GM12878 (cell line): ENCODE results near the gene COPZ1. TPM values are rescaled to one million over a fixed set of nuclear protein-coding genes. Genes with fewer than 3 reads are reported as not detected.

Experiments
- ATAC-seq: fragments of 200-7000 bp; cut with Tn5 transposase; 3 replicates; pipeline ENCODE4 v1.9.1; 2020; ENCODE audit warnings: mild to moderate bottlenecking, moderate library complexity
- Bru-seq: library from RNA; stranded (reverse); fragments of 400-500 nt; gene quantifications from one replicate; lab custom pipeline; 2021; lab: Mats Ljungman, UMichigan
- BruChase-seq, 2 experiments: library from RNA; stranded (reverse); fragments of 400-500 nt; gene quantifications; one replicate each; lab custom pipeline; 2021; lab: Mats Ljungman, UMichigan
- BruUV-seq: library from RNA; stranded (reverse); fragments of 400-500 nt; replicated peaks from 2 replicates; lab custom pipeline; 2021; lab: Mats Ljungman, UMichigan
- CTCF ChIA-PET: fragments of 300-600 bp; sonication (Branson Sonifier 250); formaldehyde crosslinking; extraction: SDS; loops from one replicate; lab custom pipeline; 2021; ENCODE audit warnings: inconsistent platforms; lab: Yijun Ruan, JAX
- POLR2A ChIA-PET: fragments of 350-600 bp; formaldehyde crosslinking; extraction: SDS; loops from one replicate; lab custom pipeline; 2021; ENCODE audit warnings: inconsistent platforms; lab: Charles Lee
- RAD21 ChIA-PET: fragments of 300-600 bp; sonication (Branson Sonifier 250); formaldehyde crosslinking; loops from one replicate; lab custom pipeline; 2023; ENCODE audit warnings: antibody characterized with exemption; ENCODE audit not compliant: unreplicated experiment; lab: Charles Lee
- SMC1A ChIA-PET: fragments of 300-600 bp; sonication (Branson Sonifier 250); formaldehyde crosslinking; loops from one replicate; lab custom pipeline; 2023; ENCODE audit not compliant: unreplicated experiment, uncharacterized antibody; lab: Charles Lee
- DNase-seq: peaks from one replicate; pipeline ENCODE4 v3.0.0-alpha.2; 2011; ENCODE audit warnings: low read depth, low spot score
- FAIRE-seq: peaks from 3 replicates; lab custom pipeline; 2011; peaks lifted over from hg19 to GRCh38; lab: Jason Lieb, UNC
- H2AFZ ChIP-seq: 2 replicates; pipeline ENCODE4 v1.6.0; 2011; ENCODE audit warnings: low read depth, low read length, control low read depth; ENCODE audit not compliant: control insufficient read depth
- H3K27ac ChIP-seq: 2 replicates; pipeline ENCODE4 v1.5.1; 2011; ENCODE audit warnings: control low read depth; ENCODE audit not compliant: control insufficient read depth, insufficient read depth
- H3K27me3 ChIP-seq, 2 experiments: replicated peaks in 1 of 2; 2 replicates each; pipeline versions ENCODE4 v1.6.0 to v1.6.1; 2011; ENCODE audit warnings: low read length in 1 of 2; ENCODE audit not compliant: control insufficient read depth in 2 of 2, insufficient read depth in 2 of 2
- H3K36me3 ChIP-seq, 2 experiments: 2 replicates each; pipeline ENCODE4 v1.5.1; 2011; ENCODE audit warnings: low read length in 1 of 2; ENCODE audit not compliant: control insufficient read depth in 2 of 2, insufficient read depth in 2 of 2
- H3K4me1 ChIP-seq: 2 replicates; pipeline ENCODE4 v1.6.1; 2011; ENCODE audit warnings: mild to moderate bottlenecking, low read length, moderate library complexity, mixed read lengths; ENCODE audit not compliant: control insufficient read depth, insufficient read depth
- H3K4me2 ChIP-seq: 2 replicates; pipeline ENCODE4 v1.6.0; 2011; ENCODE audit warnings: control low read depth; ENCODE audit not compliant: control insufficient read depth, insufficient read depth
- H3K4me3 ChIP-seq: fragments of 200-600 bp; sonication (generic); 2 replicates; pipeline ENCODE4 v1.5.1; 2016
- H3K79me2 ChIP-seq: 2 replicates; pipeline ENCODE4 v1.6.0; 2011; ENCODE audit warnings: low read length; ENCODE audit not compliant: control insufficient read depth, insufficient read depth
- H3K9ac ChIP-seq: 2 replicates; pipeline ENCODE4 v1.8.0; 2011; ENCODE audit warnings: low read length, control low read depth, mixed read lengths; ENCODE audit not compliant: control insufficient read depth, insufficient read depth
- H3K9me3 ChIP-seq: replicated peaks from 3 replicates; pipeline ENCODE4 v1.5.1; 2011; ENCODE audit warnings: mild to moderate bottlenecking, low read length; ENCODE audit not compliant: control insufficient read depth, insufficient read depth
- H4K20me1 ChIP-seq: 2 replicates; pipeline ENCODE4 v1.6.0; 2011; ENCODE audit not compliant: control insufficient read depth, insufficient read depth
- FOS ChIP-seq: IDR thresholded peaks from 3 replicates; pipeline ENCODE4 v1.6.1; 2011; ENCODE audit warnings: borderline replicate concordance; ENCODE audit not compliant: insufficient read length; ENCODE audit errors: extremely low read depth
- FOXM1 ChIP-seq: IDR thresholded peaks from 2 replicates; pipeline ENCODE4 v1.6.1; 2012; ENCODE audit warnings: low read depth, mild to moderate bottlenecking, inconsistent platforms, low read length, moderate library complexity
- NBN ChIP-seq: fragments of 450-650 bp; IDR thresholded peaks from 2 replicates; pipeline ENCODE4 v1.6.1; 2016
- NKRF ChIP-seq: fragments of 450-650 bp; conservative IDR thresholded peaks from 2 replicates; pipeline ENCODE4 v1.6.1; 2017; ENCODE audit warnings: mild to moderate bottlenecking, moderate library complexity
- NR2C1 ChIP-seq: fragments of 450-650 bp; IDR thresholded peaks from 2 replicates; pipeline ENCODE4 v1.6.1; 2017; ENCODE audit warnings: antibody characterized with exemption, mild to moderate bottlenecking, moderate library complexity
- TCF12 ChIP-seq: IDR thresholded peaks from 2 replicates; pipeline ENCODE4 v1.6.1; 2011; ENCODE audit warnings: low read depth, mild to moderate bottlenecking, low read length
- TCF3 ChIP-seq: IDR thresholded peaks from 2 replicates; pipeline ENCODE4 v1.6.1; 2012; ENCODE audit warnings: low read depth, mild to moderate bottlenecking, low read length, borderline replicate concordance; ENCODE audit not compliant: insufficient read depth
- YY1 ChIP-seq: IDR thresholded peaks from 2 replicates; pipeline ENCODE4 v1.6.1; 2011; ENCODE audit warnings: low read depth, mild to moderate bottlenecking, low read length
- ZNF687 ChIP-seq: fragments of 450-650 bp; IDR thresholded peaks from 2 replicates; pipeline ENCODE4 v1.6.1; 2017; ENCODE audit warnings: mild to moderate bottlenecking, moderate library complexity
- WGBS: methylation state at CpG from one replicate; pipeline ENCODE4 v1.1.6; 2016; ENCODE audit warnings: low lambda C conversion rate; ENCODE audit not compliant: insufficient replicate concordance, insufficient coverage; ENCODE audit errors: missing lambda C conversion rate; 5-methylcytosine and 5-hydroxymethylcytosine counted together
- in situ Hi-C: fragments of 300-500 bp; cut with MboI; formaldehyde crosslinking; loops from 9 replicates; pipeline ENCODE4 v1.14.3; 2018; ENCODE audit warnings: mixed read lengths
- intact Hi-C: fragments of 100-400 bp; cut with micrococcal nuclease; formaldehyde crosslinking; loops from one replicate; pipeline ENCODE4 v1.14.2; 2022; ENCODE audit not compliant: unreplicated experiment
- long read RNA-seq, 2 experiments: library from polyadenylated mRNA; unstranded; transcript quantifications; one replicate each; pipeline ENCODE4 v2.0.0, GENCODE V29; 2019 to 2020
- polyA minus RNA-seq, 3 experiments: library from RNA; depleted of rRNA, polyadenylated mRNA; stranded (reverse); fragments of >200 nt; gene quantifications; 2 replicates each; pipeline ENCODE4 v1.2.3, GENCODE V29; 2011
- polyA plus RNA-seq, 11 experiments: library from polyadenylated mRNA; depleted of rRNA in 4 of 11; unstranded in 6 of 11; stranded (reverse) in 5 of 11; fragments of >200 nt; fragmentation: Nextera tagmentation in 4 of 11; fragmentation: Illumina TruSeq in 1 of 11; extraction: Ambion mirVana in 4 of 11; extraction: Trizol in 1 of 11; gene quantifications; 1 replicate in 1 of 11; 2 replicates in 10 of 11; pipeline versions ENCODE4 v1.2.1 to v1.2.3, GENCODE V29; 2011 to 2016; ENCODE audit warnings: inconsistent platforms in 2 of 11, missing spikeins in 2 of 11, low read depth in 1 of 11
- total RNA-seq, 4 experiments: library from RNA; depleted of rRNA in 3 of 4; stranded (reverse); fragments of >200 nt in 3 of 4; fragmentation: Illumina TruSeq in 1 of 4; extraction: Trizol in 1 of 4; gene quantifications; 2 replicates each; pipeline versions ENCODE4 v1.2.1 to v1.2.3, GENCODE V29; 2013 to 2021

The COPZ1 gene
- total RNA-seq (2013; cell fraction: nucleolus; rRNA removed), result 36.9 and 40.6 TPM in 2 replicates
- total RNA-seq (2014; rRNA removed) (112 and 131 TPM in 2 replicates), total RNA-seq (2014; rRNA removed; fragmentation: Illumina TruSeq; extraction: Trizol) (128 and 130 TPM in 2 replicates), total RNA-seq (2021) (120 and 135 TPM in 2 replicates), polyA plus RNA-seq (2011; rRNA removed) (263 and 302 TPM in 2 replicates), polyA plus RNA-seq (2014; fragmentation: Illumina TruSeq; extraction: Trizol) (177 and 205 TPM in 2 replicates), polyA plus RNA-seq (2014; fragmentation: Nextera tagmentation; extraction: Ambion mirVana) (100 to 1,000 TPM; 260 to 378 TPM), polyA plus RNA-seq (2014; rRNA removed) (123 and 129 TPM in 2 replicates), polyA plus RNA-seq (2016; fragmentation: Nextera tagmentation; extraction: Ambion mirVana) (100 to 1,000 TPM; 192 to 209 TPM), polyA minus RNA-seq (2011; rRNA and poly(A)+ RNA removed) (116 and 125 TPM in 2 replicates), Bru-seq, nascent RNA (percentile 75 among the genes with signal in this experiment), BruChase-seq, experiment 1, labeled RNA remaining after a 6-hour chase (percentile 96 among the genes with signal in this experiment), BruChase-seq, experiment 2, labeled RNA remaining after a 2-hour chase (percentile 89 among the genes with signal in this experiment)
- 388 TPM for polyA plus RNA-seq (2011; ENCODE audit: low read depth)
- polyA plus RNA-seq (2011; cell fraction: cytosol; rRNA removed), result 160 and 175 TPM in 2 replicates
- polyA plus RNA-seq (2011; cell fraction: nucleus; rRNA removed), result 84.2 and 90.6 TPM in 2 replicates
- 175 and 272 TPM in 2 replicates for polyA plus RNA-seq (2012)
- polyA minus RNA-seq (2011; cell fraction: cytosol; rRNA and poly(A)+ RNA removed), result 76.0 and 85.0 TPM in 2 replicates
- 17.7 and 20.6 TPM in 2 replicates for polyA minus RNA-seq (2011; cell fraction: nucleus; rRNA and poly(A)+ RNA removed)
- long read RNA-seq, experiment 1, transcript COPZ1-201 (9 exons, 1,897 nt), result major isoform, 93 of 109 reads
- long read RNA-seq, experiment 1, transcript COPZ1-202 (8 exons, 880 nt), result minor isoform, 5 of 109 reads
- long read RNA-seq, experiment 1, partial matches to known transcripts, result 6 of 109 reads
- long read RNA-seq, experiment 1, other reads (novel, unspliced or antisense), result 2 of 109 reads
- long read RNA-seq, experiment 2, transcript COPZ1-209 (8 exons, 1,026 nt), result minor isoform, 6 of 408 reads
- long read RNA-seq, experiment 2, transcript COPZ1-201 (9 exons, 1,897 nt), result major isoform, 363 of 408 reads
- long read RNA-seq, experiment 2, transcript COPZ1-202 (8 exons, 880 nt), result minor isoform, 8 of 408 reads
- long read RNA-seq, experiment 2, partial matches to known transcripts, result 15 of 408 reads
- long read RNA-seq, experiment 2, other reads (novel, unspliced or antisense), result 8 of 408 reads

- no peaks in the 10 kb centered on the region for H3K27me3 ChIP-seq
- intact Hi-C loops (loop anchor here (2.0 kb wide), 1 partner anchor 34 kb away; no protein-coding TSS in a partner anchor), in situ Hi-C loops (no loop called here)
- ChIA-PET SMC1A (interaction anchor here (0.6 to 1.9 kb wide), 25 partner anchors 9 to 302 kb away, joined by 3 to 11 read pairs (median 4); partner anchors contain the start of gene HNRNPA1), CTCF (interaction anchor here (0.6 to 5.1 kb wide), 45 partner anchors 11 to 904 kb away, joined by 3 to 80 read pairs (median 6); partner anchors contain the start of genes CBX5, HNRNPA1, NCKAP1L and ZNF385A), RAD21 (interaction anchor here (0.6 to 1.9 kb wide), 36 partner anchors 10 to 173 kb away, joined by 3 to 24 read pairs (median 4); partner anchors contain the start of genes CBX5, HNRNPA1, NCKAP1L and ZNF385A), POLR2A (interaction anchor here (0.5 to 2.3 kb wide), 28 partner anchors 9 to 1649 kb away, joined by 3 to 31 read pairs (median 4); partner anchors contain the start of genes HNRNPA1, HOXC4 and RAB5B)
- H3K4me3 ChIP-seq, result peak within 1 kb of the TSS; percentile 98
- ATAC-seq (peak; percentile 99), FAIRE-seq (peak; percentile 95), DNase-seq (peak; percentile 99)
- no peaks in the 10 kb centered on the region for H4K20me1 ChIP-seq
- H3K36me3 ChIP-seq, result 0 out of 4 replicates have a peak, but pooled peaks cover 0 to 5% of the 10 kb centered on the region in 2 experiments
- no peaks in the 10 kb centered on the region; the same call in 1 of the 2 replicates for H3K4me1 ChIP-seq
- WGBS, result 1% methylated on average over 34 of the region's 34 CpGs
- BruUV-seq, result no TSS peak
- peak within 1 kb of the TSS; percentile 98 for H3K4me2 ChIP-seq
- H3K9me3 ChIP-seq, result no peaks in the 10 kb centered on the region
- H3K27ac ChIP-seq, result peak within 1 kb of the TSS; percentile 84
- peak within 1 kb of the TSS; percentile 100 for H2AFZ ChIP-seq
- peak within 1 kb of the TSS; percentile 90 for H3K9ac ChIP-seq
- peaks cover 15% of the 10 kb centered on the region for H3K79me2 ChIP-seq
- TF ChIP-seq TCF12 (peak; percentile 67; the same call in 1 of the 2 replicates), FOXM1 (peak; percentile 35; the same call in 1 of the 2 replicates), NR2C1 (peak; percentile 14; the same call in 1 of the 2 replicates), TCF3 (peak; percentile 79; the same call in 1 of the 2 replicates), NBN (peak; percentile 34), ZNF687 (no peak), FOS (peak; percentile 92), NKRF (peak; percentile 89), YY1 (peak; percentile 96)
Measured at GRCh38 chr12:54324617-54325441, at the start of gene COPZ1. COPZ1 (plus strand) TSS chr12:54325131; CDS start chr12:54325164, 33 bp downstream.
